Chondrocyte (in vitro differentiated cells): Measurements from ENCODE around the gene IFT80. TPM values are rescaled to one million over a fixed set of nuclear protein-coding genes. Genes with fewer than 3 reads are reported as not detected.

Experiments
- DNase-seq: peaks from one replicate; pipeline ENCODE4 v3.0.0; 2021; ENCODE audit warnings: mixed read lengths, low spot score
- H3K27ac Mint-ChIP-seq: one replicate; pipeline ENCODE4 v1.8.0; 2021; ENCODE audit warnings: mild to moderate bottlenecking, moderate library complexity, mixed read lengths; ENCODE audit not compliant: unreplicated experiment
- H3K27me3 Mint-ChIP-seq: 2 replicates; pipeline ENCODE4 v1.8.0; 2021; ENCODE audit warnings: low read depth, mixed read lengths
- H3K36me3 Mint-ChIP-seq: 2 replicates; pipeline ENCODE4 v1.8.0; 2021; ENCODE audit warnings: low read depth, mixed read lengths
- H3K4me1 Mint-ChIP-seq: 2 replicates; pipeline ENCODE4 v1.8.0; 2021; ENCODE audit warnings: low read depth, mild to moderate bottlenecking, mixed read lengths
- H3K4me3 Mint-ChIP-seq: one replicate; pipeline ENCODE4 v1.8.0; 2021; ENCODE audit warnings: mild to moderate bottlenecking, moderate library complexity, mixed read lengths; ENCODE audit not compliant: unreplicated experiment
- H3K9me3 Mint-ChIP-seq: 2 replicates; pipeline ENCODE4 v1.8.0; 2021; ENCODE audit warnings: low read depth, mixed read lengths
- CTCF ChIP-seq: fragments of 200-600 bp; sonication (generic); IDR thresholded peaks from 2 replicates; pipeline ENCODE4 v1.5.0; 2021; ENCODE audit warnings: antibody characterized with exemption, mild to moderate bottlenecking, moderate library complexity
- total RNA-seq: library from RNA; stranded (reverse); gene quantifications from 3 replicates; pipeline ENCODE4 v1.2.1, GENCODE V29; 2021

Gene IFT80
- total RNA-seq, 1 donor from 2014 or later, result 22.6 TPM

GRCh38 chr3:160403796-160404470 lies 4.9 kb upstream of the IFT80 start:
- no peak for TF ChIP-seq CTCF
- H3K27me3 Mint-ChIP-seq, result no peaks in the 10 kb centered on the region
- no peaks in the 10 kb centered on the region for H3K9me3 Mint-ChIP-seq
- H3K36me3 Mint-ChIP-seq, result peaks cover 2% of the 10 kb centered on the region
- peak overlapping the region; percentile 98 for H3K27ac Mint-ChIP-seq
- DNase-seq, result no peak
- H3K4me1 Mint-ChIP-seq, result peaks cover 48% of the 10 kb centered on the region
- H3K4me3 Mint-ChIP-seq, result peak overlapping the region; percentile 88

DNA sequence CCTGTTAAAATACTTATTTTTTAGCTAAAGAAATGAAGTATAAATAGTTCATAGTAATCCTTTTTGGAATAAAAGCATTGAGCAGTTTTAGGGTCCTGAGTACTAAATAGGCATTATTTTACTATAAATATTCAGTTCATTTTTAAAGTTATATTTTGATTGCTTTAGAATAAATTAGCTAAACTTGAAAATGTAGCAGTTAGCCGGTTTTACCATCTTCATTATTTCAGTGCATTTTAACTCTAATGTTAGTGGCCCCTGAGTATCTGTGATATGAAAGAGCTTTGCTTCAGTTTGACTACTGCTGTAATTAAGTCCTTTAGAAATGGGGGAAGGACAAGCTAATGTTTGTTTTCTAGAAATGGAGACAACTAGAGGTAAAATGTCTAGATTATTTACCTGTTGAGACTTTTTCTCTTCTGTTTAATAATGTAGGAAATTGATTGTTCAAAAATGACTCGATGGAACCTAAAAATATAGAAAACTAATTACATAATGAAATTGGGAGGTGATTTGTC lies 4.1 kb upstream of the IFT80 start:
- DNase-seq, result no peak
- peak overlapping the region; percentile 88 for H3K4me3 Mint-ChIP-seq
- TF ChIP-seq CTCF, result no peak
- H3K9me3 Mint-ChIP-seq, result no peaks in the 10 kb centered on the region
- peaks cover 55% of the 10 kb centered on the region for H3K4me1 Mint-ChIP-seq
- H3K36me3 Mint-ChIP-seq, result peaks cover 2% of the 10 kb centered on the region
- no peaks in the 10 kb centered on the region for H3K27me3 Mint-ChIP-seq
- peak overlapping the region; percentile 98 for H3K27ac Mint-ChIP-seq

GRCh38 chr3:160402221-160403027 lies 3.4 kb upstream of the IFT80 start:
- Mint-ChIP-seq H3K9me3 (no peaks in the 10 kb centered on the region), H3K27me3 (no peaks in the 10 kb centered on the region), H3K36me3 (peaks cover 2% of the 10 kb centered on the region), H3K27ac (peak overlapping the region; percentile 98), H3K4me3 (peak overlapping the region; percentile 88), H3K4me1 (peaks cover 57% of the 10 kb centered on the region)
- no peak for TF ChIP-seq CTCF
- DNase-seq, result no peak

- peak overlapping the region; percentile 88 for H3K4me3 Mint-ChIP-seq
- peaks cover 57% of the 10 kb centered on the region for H3K4me1 Mint-ChIP-seq
- no peaks in the 10 kb centered on the region for H3K27me3 Mint-ChIP-seq
- TF ChIP-seq CTCF, result no peak
- H3K36me3 Mint-ChIP-seq, result peaks cover 2% of the 10 kb centered on the region
- no peak for DNase-seq
- H3K9me3 Mint-ChIP-seq, result no peaks in the 10 kb centered on the region
- H3K27ac Mint-ChIP-seq, result peak overlapping the region; percentile 98
These were observed 2.5 kb upstream of the IFT80 start for GRCh38 chr3:160401291-160402095.

- peak overlapping the region; percentile 88 for H3K4me3 Mint-ChIP-seq
- no peaks in the 10 kb centered on the region for H3K9me3 Mint-ChIP-seq
- DNase-seq, result no peak
- peaks cover 53% of the 10 kb centered on the region for H3K4me1 Mint-ChIP-seq
- H3K27ac Mint-ChIP-seq, result peak overlapping the region; percentile 98
- peaks cover 2% of the 10 kb centered on the region for H3K36me3 Mint-ChIP-seq
- TF ChIP-seq CTCF, result no peak
- H3K27me3 Mint-ChIP-seq, result no peaks in the 10 kb centered on the region
These were observed 1.7 kb upstream of the IFT80 start for GRCh38 chr3:160400702-160401150.
